Upper lobe of left lung (tissue), 4 donors: Measurements from ENCODE around the gene ADAMTS17.

ENCODE experiments used
- EP300 ChIP-seq, 4 donors: sonication (generic); formaldehyde crosslinking; IDR thresholded peaks; one replicate each; pipeline ENCODE4 v1.5.1; 2017; ENCODE audit warnings: antibody characterized with exemption in 4 of 4, control low read depth in 2 of 4
- POLR2A ChIP-seq, 4 donors: fragments of 450-650 bp; IDR thresholded peaks; one replicate each; pipeline ENCODE4 v1.5.1; 2016 to 2017; ENCODE audit warnings: antibody characterized with exemption in 4 of 4, mild to moderate bottlenecking in 2 of 4
- POLR2AphosphoS5 ChIP-seq, 2 donors: sonication (generic); formaldehyde crosslinking; IDR thresholded peaks; one replicate each; pipeline ENCODE4 v1.5.1; 2017; ENCODE audit warnings: antibody characterized with exemption in 2 of 2
- TF ChIP-seq, protein P1 (sequence below), 6 experiments: fragments of 450-650 bp in 4 of 6; fragments of 200-600 bp in 2 of 6; sonication (generic) in 2 of 6; IDR thresholded peaks; one replicate each; pipeline ENCODE4 v1.5.1; 2016 to 2019; ENCODE audit warnings: antibody characterized with exemption in 6 of 6

DNA sequence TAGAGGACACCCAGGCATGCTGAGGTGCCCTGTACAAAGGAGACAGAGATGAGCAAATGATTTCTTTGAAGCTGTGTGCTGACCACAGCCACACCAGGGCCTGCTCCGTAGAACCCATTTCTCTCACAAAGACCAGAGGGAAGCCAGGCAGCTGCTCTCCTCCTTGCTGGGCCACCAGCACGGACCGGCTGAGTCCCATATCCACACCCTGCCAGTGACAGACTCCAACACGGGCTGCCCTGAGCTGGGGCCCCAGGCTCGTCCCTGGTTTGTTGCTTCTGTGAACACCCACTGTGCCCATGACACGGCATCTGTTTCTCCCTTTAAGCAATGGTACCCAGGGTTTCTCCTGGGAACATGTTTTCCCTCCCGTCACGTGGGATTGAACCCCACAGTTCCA lies 284.5 kb downstream of the ADAMTS17 start:
- TF ChIP-seq, protein P1, sequence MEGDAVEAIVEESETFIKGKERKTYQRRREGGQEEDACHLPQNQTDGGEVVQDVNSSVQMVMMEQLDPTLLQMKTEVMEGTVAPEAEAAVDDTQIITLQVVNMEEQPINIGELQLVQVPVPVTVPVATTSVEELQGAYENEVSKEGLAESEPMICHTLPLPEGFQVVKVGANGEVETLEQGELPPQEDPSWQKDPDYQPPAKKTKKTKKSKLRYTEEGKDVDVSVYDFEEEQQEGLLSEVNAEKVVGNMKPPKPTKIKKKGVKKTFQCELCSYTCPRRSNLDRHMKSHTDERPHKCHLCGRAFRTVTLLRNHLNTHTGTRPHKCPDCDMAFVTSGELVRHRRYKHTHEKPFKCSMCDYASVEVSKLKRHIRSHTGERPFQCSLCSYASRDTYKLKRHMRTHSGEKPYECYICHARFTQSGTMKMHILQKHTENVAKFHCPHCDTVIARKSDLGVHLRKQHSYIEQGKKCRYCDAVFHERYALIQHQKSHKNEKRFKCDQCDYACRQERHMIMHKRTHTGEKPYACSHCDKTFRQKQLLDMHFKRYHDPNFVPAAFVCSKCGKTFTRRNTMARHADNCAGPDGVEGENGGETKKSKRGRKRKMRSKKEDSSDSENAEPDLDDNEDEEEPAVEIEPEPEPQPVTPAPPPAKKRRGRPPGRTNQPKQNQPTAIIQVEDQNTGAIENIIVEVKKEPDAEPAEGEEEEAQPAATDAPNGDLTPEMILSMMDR (IDR thresholded peaks at IDR 0.05), result no peak
- TF ChIP-seq EP300 (IDR thresholded peaks at IDR 0.05) (no peak), POLR2AphosphoS5 (IDR thresholded peaks at IDR 0.05) (no peak), POLR2A (IDR thresholded peaks at IDR 0.05) (no peak)
